GM23248 (cell line): ENCODE data around the gene DPT.

ENCODE experiments used
- EZH2 ChIP-seq: fragments of 200-600 bp; sonication (generic); IDR thresholded peaks from 2 replicates; pipeline ENCODE4 v1.6.1; 2018; ENCODE audit warnings: antibody characterized with exemption, mild to moderate bottlenecking; ENCODE audit not compliant: insufficient read depth, poor library complexity, severe bottlenecking
- EZH2phosphoT487 ChIP-seq: fragments of 200-600 bp; sonication (generic); IDR thresholded peaks from 2 replicates; pipeline ENCODE4 v1.6.1; 2018; ENCODE audit warnings: antibody characterized with exemption, moderate library complexity, mild to moderate bottlenecking, low read depth; ENCODE audit not compliant: insufficient read depth

GRCh38 chr1:168693197-168693871, 35.7 kb downstream of the DPT start:
- TF ChIP-seq EZH2phosphoT487 = no peak
- TF ChIP-seq EZH2 = no peak
